H54 (cell line): Measurements from ENCODE around the gene FAM3B.

ENCODE experiments used
- DNase-seq: peaks from one replicate; pipeline ENCODE4 v3.0.0; 2011; ENCODE audit warnings: low spot score, mixed read lengths; ENCODE audit not compliant: insufficient read length
- FAIRE-seq: peaks from 3 replicates; lab custom pipeline; 2011; peaks lifted over from hg19 to GRCh38; lab: Jason Lieb, UNC
- POLR2A ChIP-seq: IDR thresholded peaks from 2 replicates; pipeline ENCODE4 v1.6.1; 2011; ENCODE audit warnings: low read depth, mild to moderate bottlenecking, low read length

FAM3B gene

GRCh38 chr21:41393876-41394465 is 77.4 kb downstream of the FAM3B start:
- no peak for TF ChIP-seq POLR2A
- DNase-seq (no peak), FAIRE-seq (no peak)

- DNase-seq: no peak
- no peak for TF ChIP-seq POLR2A
- no peak for FAIRE-seq
Observed at GRCh38 chr21:41396558-41397075, 80.0 kb downstream of the FAM3B start.

GRCh38 chr21:41397471-41397891 is 80.9 kb downstream of the FAM3B start:
- no peak for TF ChIP-seq POLR2A
- DNase-seq (no peak), FAIRE-seq (no peak)

DNA sequence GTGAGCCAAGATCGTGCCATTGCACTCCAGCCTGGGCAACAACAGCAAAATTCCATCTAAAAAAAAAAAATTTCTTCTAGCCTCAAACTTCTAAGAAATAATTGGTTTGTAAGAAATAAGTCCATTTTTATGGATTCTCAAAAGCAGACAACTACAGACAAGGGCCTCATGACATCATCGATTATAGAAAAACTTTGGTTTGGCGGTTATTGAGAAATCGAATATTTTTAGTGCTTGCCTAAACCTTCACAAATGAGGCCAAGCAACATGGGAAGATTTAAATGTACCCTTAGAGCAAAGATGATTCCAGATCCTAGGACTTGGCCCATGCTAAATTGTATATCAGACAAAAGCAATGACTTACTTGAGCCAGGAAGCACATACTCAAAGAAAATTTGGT is 81.7 kb downstream of the FAM3B start:
- DNase-seq: no peak
- no peak for TF ChIP-seq POLR2A
- FAIRE-seq: no peak

- no peak for TF ChIP-seq POLR2A
- FAIRE-seq: no peak
- no peak for DNase-seq
Observed at GRCh38 chr21:41398831-41399230, 82.2 kb downstream of the FAM3B start.

- DNase-seq (no peak), FAIRE-seq (no peak)
- TF ChIP-seq POLR2A: no peak
Observed at GRCh38 chr21:41399246-41399800, 82.7 kb downstream of the FAM3B start.

GRCh38 chr21:41402231-41402630 is 85.6 kb downstream of the FAM3B start:
- DNase-seq (no peak), FAIRE-seq (no peak)
- TF ChIP-seq POLR2A: no peak

DNA sequence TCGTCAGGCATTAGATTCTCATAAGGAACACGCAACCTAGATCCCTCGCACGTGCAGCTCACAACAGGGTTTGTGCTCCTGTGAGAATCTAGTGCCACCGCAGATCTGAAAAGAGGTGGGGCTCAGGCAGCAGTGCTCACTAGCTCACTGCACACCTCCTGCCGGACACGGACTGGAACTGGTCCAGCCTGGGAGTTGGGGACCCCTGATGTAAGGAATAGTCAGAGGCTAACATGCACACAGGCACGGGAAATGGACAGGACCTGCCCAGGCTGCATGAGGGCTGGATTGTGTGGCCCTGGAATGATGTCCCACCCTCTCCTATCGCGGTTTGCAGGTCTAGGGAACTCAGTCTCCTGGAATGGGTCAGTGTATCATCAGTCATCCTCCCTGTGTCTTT is 86.2 kb downstream of the FAM3B start:
- DNase-seq: no peak
- no peak for FAIRE-seq
- TF ChIP-seq POLR2A: no peak

DNA sequence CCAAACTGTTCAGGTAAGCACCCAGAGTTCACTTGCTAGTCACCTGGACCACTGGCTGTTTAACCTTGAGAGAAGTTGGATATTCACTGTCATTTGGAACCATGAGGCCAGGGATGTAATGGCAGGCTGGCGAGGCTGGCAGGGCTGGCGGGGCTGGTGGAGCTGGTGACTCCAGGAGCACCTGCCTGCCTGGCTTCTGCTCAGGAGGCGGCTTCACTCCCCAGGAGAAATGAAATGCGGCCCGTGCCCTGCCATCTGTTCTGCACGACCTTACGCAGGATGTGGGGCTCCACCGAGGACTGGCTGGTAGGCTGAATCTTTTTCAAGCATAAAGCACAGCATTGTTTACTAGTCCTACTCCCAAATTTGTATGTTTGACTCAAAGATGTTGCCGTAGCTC is 86.7 kb downstream of the FAM3B start:
- TF ChIP-seq POLR2A: no peak
- no peak for FAIRE-seq
- no peak for DNase-seq

DNA sequence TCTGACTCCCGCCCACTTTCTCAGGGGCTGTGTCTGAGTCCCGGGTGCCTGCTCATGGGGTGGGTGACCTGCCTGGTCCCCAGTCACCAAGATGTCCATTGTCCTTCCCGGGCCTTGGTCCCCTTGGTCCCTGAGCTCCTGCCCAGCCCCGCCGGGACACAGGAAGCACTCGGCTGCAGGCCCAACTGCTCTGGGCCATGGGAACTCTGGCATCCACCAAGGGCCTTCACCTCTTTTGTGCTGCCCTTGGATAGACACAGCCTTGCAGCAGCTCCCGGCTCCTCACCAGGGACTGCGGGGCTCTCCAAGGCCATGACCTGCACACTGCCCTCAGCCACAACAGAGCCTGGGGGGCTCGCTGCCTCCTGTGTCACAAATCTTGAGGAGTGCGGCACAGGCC is 87.4 kb downstream of the FAM3B start:
- no peak for FAIRE-seq
- DNase-seq: no peak
- no peak for TF ChIP-seq POLR2A

GRCh38 chr21:41405321-41405720 is 88.7 kb downstream of the FAM3B start:
- no peak for TF ChIP-seq POLR2A
- no peak for FAIRE-seq
- no peak for DNase-seq

- no peak for FAIRE-seq
- no peak for TF ChIP-seq POLR2A
- no peak for DNase-seq
Observed at GRCh38 chr21:41406340-41406739, 89.7 kb downstream of the FAM3B start.
